HepG2 (cell line): ENCODE results near the gene ZNF697. TPM values are rescaled to one million over a fixed set of nuclear protein-coding genes. Genes with fewer than 3 reads are reported as not detected.
A peak's percentile ranks its signal among the peaks of the same experiment; 100 is the strongest.

Experiments used
- ATAC-seq: fragments of 200-7000 bp; cut with Tn5 transposase; 3 replicates; pipeline ENCODE4 v1.9.1; 2020; ENCODE audit warnings: mild to moderate bottlenecking, moderate library complexity
- Bru-seq: library from RNA; stranded (reverse); fragments of 400-500 nt; gene quantifications from one replicate; lab custom pipeline; 2021; lab: Mats Ljungman, UMichigan
- BruChase-seq, 2 experiments: library from RNA; stranded (reverse); fragments of 400-500 nt; gene quantifications; one replicate each; lab custom pipeline; 2021; lab: Mats Ljungman, UMichigan
- BruUV-seq: library from RNA; stranded (reverse); fragments of 400-500 nt; replicated peaks from 2 replicates; lab custom pipeline; 2021; lab: Mats Ljungman, UMichigan
- CTCF ChIA-PET: fragments of 300-600 bp; formaldehyde crosslinking; extraction: SDS; loops from one replicate; lab custom pipeline; 2021; ENCODE audit warnings: low total read pairs, inconsistent platforms, low intra/inter-chr PET ratio; lab: Yijun Ruan, JAX
- POLR2A ChIA-PET: fragments of 350-600 bp; sonication (Branson Sonifier 250); formaldehyde crosslinking; loops from one replicate; lab custom pipeline; 2020; ENCODE audit warnings: antibody characterized with exemption, inconsistent platforms; lab: Yijun Ruan, JAX
- DNase-seq: peaks from one replicate; pipeline ENCODE4 v3.0.0-alpha.2; 2015; ENCODE audit warnings: low spot score
- FAIRE-seq: peaks from 3 replicates; lab custom pipeline; 2011; peaks lifted over from hg19 to GRCh38; lab: Jason Lieb, UNC
- H2AFZ ChIP-seq: one replicate; pipeline ENCODE4 v1.6.1; 2011; ENCODE audit warnings: low read length, inconsistent platforms
- H3K27ac ChIP-seq: fragments of 300-600 bp; 3 replicates; pipeline ENCODE4 v1.8.0; 2011; ENCODE audit warnings: mixed run types, mild to moderate bottlenecking, mixed read lengths, low read length, inconsistent platforms; ENCODE audit not compliant: insufficient read depth; ENCODE audit errors: extremely low read length
- H3K27me3 ChIP-seq, 2 experiments: fragments of 200-600 bp in 1 of 2; 2 replicates in 1 of 2; 3 replicates in 1 of 2; pipeline versions ENCODE4 v1.6.0 to v1.8.0; 2011; ENCODE audit warnings: low read length in 2 of 2, mild to moderate bottlenecking in 2 of 2, moderate library complexity in 2 of 2, inconsistent platforms in 1 of 2; ENCODE audit not compliant: insufficient read depth in 2 of 2, control insufficient read depth in 1 of 2
- H3K36me3 ChIP-seq, 2 experiments: fragments of 200-600 bp in 1 of 2; replicated peaks in 1 of 2; 2 replicates in 1 of 2; 3 replicates in 1 of 2; pipeline versions ENCODE4 v1.5.1 to v1.8.0; 2011; ENCODE audit warnings: low read length in 2 of 2, inconsistent platforms in 1 of 2; ENCODE audit not compliant: insufficient read depth in 2 of 2, control insufficient read depth in 1 of 2
- H3K4me1 ChIP-seq: 2 replicates; pipeline ENCODE4 v1.5.1; 2012; ENCODE audit warnings: low read length, inconsistent platforms; ENCODE audit not compliant: insufficient read depth
- H3K4me2 ChIP-seq: 2 replicates; pipeline ENCODE4 v1.6.0; 2011; ENCODE audit warnings: low read depth, low read length, inconsistent platforms
- H3K4me3 ChIP-seq, 3 experiments: fragments of 200-600 bp in 1 of 3; sonication (generic), shearing (Covaris generic) in 1 of 3; replicated peaks in 1 of 3; 2 replicates each; pipeline ENCODE4 v1.5.1; 2011 to 2016; ENCODE audit warnings: low read length in 3 of 3, inconsistent platforms in 2 of 3, low read depth in 2 of 3, mild to moderate bottlenecking in 2 of 3, control low read depth in 1 of 3, mixed read lengths in 1 of 3; ENCODE audit not compliant: insufficient read depth in 1 of 3
- H3K79me2 ChIP-seq: one replicate; pipeline ENCODE4 v1.6.1; 2011; ENCODE audit warnings: low read length, inconsistent platforms; ENCODE audit not compliant: insufficient read depth
- H3K9ac ChIP-seq: 2 replicates; pipeline ENCODE4 v1.6.0; 2011; ENCODE audit warnings: mild to moderate bottlenecking, low read depth, low read length, inconsistent platforms; ENCODE audit not compliant: insufficient read depth
- H3K9me3 ChIP-seq: 2 replicates; pipeline ENCODE4 v1.5.1; 2012; ENCODE audit warnings: mild to moderate bottlenecking, low read length
- H4K20me1 ChIP-seq: 2 replicates; pipeline ENCODE4 v1.6.0; 2011; ENCODE audit warnings: inconsistent platforms, mild to moderate bottlenecking, low read length, moderate library complexity; ENCODE audit not compliant: insufficient read depth
- FOXA3 ChIP-seq: IDR thresholded peaks from 2 replicates; pipeline ENCODE4 v1.6.1; 2016; ENCODE audit warnings: missing genetic modification reagents, missing compliant biosample characterization
- GLMP ChIP-seq: sonication (generic); formaldehyde crosslinking; IDR thresholded peaks from 2 replicates; pipeline ENCODE4 v1.9.0; 2021; ENCODE audit warnings: missing genetic modification reagents, mild to moderate bottlenecking, borderline replicate concordance
- KAT8 ChIP-seq: IDR thresholded peaks from 2 replicates; pipeline ENCODE4 v1.6.1; 2016; ENCODE audit warnings: missing genetic modification reagents, missing compliant biosample characterization
- KLF11 ChIP-seq: IDR thresholded peaks from 2 replicates; pipeline ENCODE4 v1.6.1; 2016; ENCODE audit warnings: missing compliant biosample characterization
- MAX ChIP-seq: IDR thresholded peaks from 2 replicates; pipeline ENCODE4 v1.6.1; 2012; ENCODE audit warnings: inconsistent platforms
- MEIS1 ChIP-seq: sonication (generic); formaldehyde crosslinking; IDR thresholded peaks from 2 replicates; pipeline ENCODE4 v1.9.0; 2021; ENCODE audit warnings: mild to moderate bottlenecking, missing genetic modification reagents, moderate library complexity, borderline replicate concordance
- NFKB2 ChIP-seq: sonication (generic); formaldehyde crosslinking; IDR thresholded peaks from 2 replicates; pipeline ENCODE4 v1.4.0; 2020; ENCODE audit warnings: missing genetic modification reagents, borderline replicate concordance
- NR2F1 ChIP-seq, 2 experiments: fragments of 450-650 bp in 1 of 2; formaldehyde crosslinking in 1 of 2; IDR thresholded peaks; 2 replicates each; pipeline versions ENCODE4 v1.5.0 to v1.6.1; 2016 to 2020; ENCODE audit warnings: mild to moderate bottlenecking in 1 of 2, missing compliant biosample characterization in 1 of 2, missing genetic modification reagents in 1 of 2, moderate library complexity in 1 of 2
- PRMT3 ChIP-seq: sonication (generic); formaldehyde crosslinking; IDR thresholded peaks from 2 replicates; pipeline ENCODE4 v1.8.1; 2022; ENCODE audit warnings: low read depth, mild to moderate bottlenecking, moderate library complexity, missing genetic modification reagents, borderline replicate concordance
- SRF ChIP-seq: IDR thresholded peaks from 2 replicates; pipeline ENCODE4 v1.6.1; 2011; ENCODE audit warnings: mild to moderate bottlenecking, low read depth, low read length, moderate library complexity
- YEATS4 ChIP-seq: sonication (generic); formaldehyde crosslinking; IDR thresholded peaks from 2 replicates; pipeline ENCODE4 v1.4.0; 2020; ENCODE audit warnings: missing genetic modification reagents, borderline replicate concordance
- ZNF546 ChIP-seq: sonication (generic); formaldehyde crosslinking; conservative IDR thresholded peaks from 2 replicates; pipeline ENCODE4 v1.8.1; 2023; ENCODE audit warnings: mild to moderate bottlenecking, missing genetic modification reagents
- ZNF558 ChIP-seq: sonication (generic); formaldehyde crosslinking; IDR thresholded peaks from 2 replicates; pipeline ENCODE4 v1.9.0; 2022; ENCODE audit warnings: mild to moderate bottlenecking, missing genetic modification reagents, borderline replicate concordance
- ZNF572 ChIP-seq: sonication (generic); formaldehyde crosslinking; IDR thresholded peaks from 2 replicates; pipeline ENCODE4 v1.5.1; 2020; ENCODE audit warnings: mild to moderate bottlenecking, missing genetic modification reagents
- ZNF672 ChIP-seq: sonication (generic); formaldehyde crosslinking; IDR thresholded peaks from 2 replicates; pipeline ENCODE4 v1.8.1; 2022; ENCODE audit warnings: missing genetic modification reagents
- ZNF775 ChIP-seq: sonication (generic); formaldehyde crosslinking; IDR thresholded peaks from 2 replicates; pipeline ENCODE4 v1.4.0; 2020; ENCODE audit warnings: missing genetic modification reagents, mild to moderate bottlenecking, moderate library complexity, borderline replicate concordance
- WGBS: methylation state at CpG from one replicate; pipeline ENCODE4 v1.1.6; 2017; ENCODE audit warnings: low lambda C conversion rate; 5-methylcytosine and 5-hydroxymethylcytosine counted together
- in situ Hi-C: cut with HindIII; loops from 2 replicates; pipeline ENCODE4 v1.10.0; 2017; ENCODE audit warnings: low pct_unique_long_range_greater_than_20kb; ENCODE audit not compliant: extremely low pct_ligation_motif_present
- intact Hi-C: fragments of 100-400 bp; cut with micrococcal nuclease; formaldehyde crosslinking; loops from one replicate; pipeline ENCODE4 v1.10.0; 2022; ENCODE audit not compliant: unreplicated experiment
- long read RNA-seq, 2 experiments: library from RNA in 1 of 2; library from polyadenylated mRNA in 1 of 2; stranded (forward) in 1 of 2; unstranded in 1 of 2; transcript quantifications; one replicate each; pipeline ENCODE4 v2.0.0, GENCODE V29; 2019 to 2022
- polyA minus RNA-seq, 3 experiments: library from RNA; depleted of rRNA, polyadenylated mRNA; stranded (reverse); fragments of >200 nt; gene quantifications; 2 replicates each; pipeline ENCODE4 v1.2.3, GENCODE V29; 2011; ENCODE audit warnings: low replicate concordance in 1 of 3
- polyA plus RNA-seq, 8 experiments: library from polyadenylated mRNA; depleted of rRNA in 3 of 8; stranded (reverse) in 7 of 8; unstranded in 1 of 8; fragments of >200 nt; fragmentation: Illumina TruSeq in 4 of 8; extraction: Trizol in 4 of 8; gene quantifications; 2 replicates each; pipeline versions ENCODE4 v1.2.1 to v1.2.3, GENCODE V29; 2011 to 2016; ENCODE audit warnings: low read depth in 4 of 8, missing spikeins in 1 of 8, mixed read lengths in 1 of 8; ENCODE audit not compliant: insufficient read depth in 1 of 8
- total RNA-seq, 5 experiments: library from RNA; depleted of rRNA; stranded (reverse); fragments of >200 nt; fragmentation: Illumina TruSeq; extraction: Trizol; gene quantifications; 2 replicates each; pipeline ENCODE4 v1.2.3, GENCODE V29; 2016; ENCODE audit warnings: low read depth in 1 of 5

ZNF697 gene
- 7.1 and 7.3 TPM in 2 replicates for total RNA-seq (2016; rRNA removed; fragmentation: Illumina TruSeq; extraction: Trizol)
- 0.62 and 0.71 TPM in 2 replicates for total RNA-seq (2016; cell fraction: cytosol; rRNA removed; fragmentation: Illumina TruSeq; extraction: Trizol; ENCODE audit: low read depth)
- 6.7 and 7.7 TPM in 2 replicates for total RNA-seq (2016; cell fraction: insoluble cytoplasmic fraction; rRNA removed; fragmentation: Illumina TruSeq; extraction: Trizol)
- 2.9 and 3.1 TPM in 2 replicates for total RNA-seq (2016; cell fraction: membrane; rRNA removed; fragmentation: Illumina TruSeq; extraction: Trizol)
- 6.0 and 6.7 TPM in 2 replicates for total RNA-seq (2016; cell fraction: nucleus; rRNA removed; fragmentation: Illumina TruSeq; extraction: Trizol)
- polyA plus RNA-seq (2011; rRNA removed), result 2.3 and 2.5 TPM in 2 replicates
- polyA plus RNA-seq (2011; cell fraction: cytosol; rRNA removed), result 1.6 and 1.9 TPM in 2 replicates
- polyA plus RNA-seq (2011; cell fraction: nucleus; rRNA removed), result 4.2 and 4.6 TPM in 2 replicates
- polyA plus RNA-seq (2012), result 3.8 and 4.2 TPM in 2 replicates
- 0.28 and 0.36 TPM in 2 replicates for polyA plus RNA-seq (2016; cell fraction: cytosol; fragmentation: Illumina TruSeq; extraction: Trizol; ENCODE audit: low read depth)
- polyA plus RNA-seq (2016; cell fraction: insoluble cytoplasmic fraction; fragmentation: Illumina TruSeq; extraction: Trizol; ENCODE audit: low read depth), result 6.6 and 6.9 TPM in 2 replicates
- polyA plus RNA-seq (2016; cell fraction: membrane; fragmentation: Illumina TruSeq; extraction: Trizol; ENCODE audit: low read depth), result 1.2 and 1.4 TPM in 2 replicates
- polyA plus RNA-seq (2016; cell fraction: nucleus; fragmentation: Illumina TruSeq; extraction: Trizol; ENCODE audit: insufficient read depth, low read depth), result 8.0 and 9.2 TPM in 2 replicates
- 2.2 and 6.9 TPM in 2 replicates for polyA minus RNA-seq (2011; rRNA and poly(A)+ RNA removed; ENCODE audit: low replicate concordance)
- polyA minus RNA-seq (2011; cell fraction: cytosol; rRNA and poly(A)+ RNA removed), result 5.0 and 5.1 TPM in 2 replicates
- 13.9 and 14.8 TPM in 2 replicates for polyA minus RNA-seq (2011; cell fraction: nucleus; rRNA and poly(A)+ RNA removed)
- percentile 85 among the genes with signal in this experiment for Bru-seq, nascent RNA
- BruChase-seq, experiment 1, labeled RNA remaining after a 6-hour chase, result percentile 83 among the genes with signal in this experiment
- percentile 87 among the genes with signal in this experiment for BruChase-seq, experiment 2, labeled RNA remaining after a 2-hour chase
- long read RNA-seq, experiment 1, partial matches to known transcripts, result 0 of 1 reads
- long read RNA-seq, experiment 1, other reads (novel, unspliced or antisense), result 1 of 1 reads
- long read RNA-seq, experiment 2, partial matches to known transcripts, result 0 of 31 reads
- long read RNA-seq, experiment 2, other reads (novel, unspliced or antisense), result 31 of 31 reads

- peak within 1 kb of the TSS; percentile 89 for H3K4me2 ChIP-seq
- FAIRE-seq, result peak; percentile 69
- intact Hi-C loops, result loop anchor here (1.0 to 2.0 kb wide), 3 partner anchors 15 to 35 kb away; no protein-coding TSS in a partner anchor
- WGBS, result 2% methylated on average over 56 of the region's 81 CpGs
- peak within 1 kb of the TSS; percentile 76 for H3K27ac ChIP-seq
- H3K36me3 ChIP-seq, result no peaks in the 10 kb centered on the region
- in situ Hi-C loops, result no loop called here
- H4K20me1 ChIP-seq, result no peaks in the 10 kb centered on the region
- H3K4me3 ChIP-seq, result peak within 1 kb of the TSS; percentile 74 to 98 (median 97)
- peaks cover 43% of the 10 kb centered on the region for H3K4me1 ChIP-seq
- CTCF ChIA-PET, result interaction anchor here (1.3 kb wide), 1 partner anchor 34 kb away, joined by 9 read pairs; no protein-coding TSS in a partner anchor
- peaks cover 43% of the 10 kb centered on the region for H3K79me2 ChIP-seq
- peak within 1 kb of the TSS; percentile 79 for H3K9ac ChIP-seq
- peak; percentile 92 for DNase-seq
- H2AFZ ChIP-seq, result peak within 1 kb of the TSS; percentile 54
- POLR2A ChIA-PET, result interaction anchor here (0.8 to 2.7 kb wide), 13 partner anchors 9 to 119 kb away, joined by 3 to 25 read pairs (median 6); partner anchors contain the start of gene PHGDH
- H3K27me3 ChIP-seq, result peaks cover 0 to 24% of the 10 kb centered on the region in 2 experiments; a peak in 2 of 5 replicates
- no peaks in the 10 kb centered on the region for H3K9me3 ChIP-seq
- TSS peak; percentile 41 for BruUV-seq
- peak; percentile 94 for ATAC-seq
- TF ChIP-seq ZNF775, result no peak
- TF ChIP-seq MAX, result peak; percentile 49; the same call in 1 of the 2 replicates
- TF ChIP-seq MEIS1 (CRISPR knock-in tag), result peak; percentile 44; the same call in 1 of the 2 replicates
- 0 out of 2 replicates have a peak, but pooled peaks have one; percentile 69 for TF ChIP-seq PRMT3 (CRISPR knock-in tag)
- TF ChIP-seq ZNF546 (CRISPR knock-in tag), result peak; percentile 99
- no peak for TF ChIP-seq KLF11 (CRISPR knock-in tag)
- TF ChIP-seq SRF, result no peak
- TF ChIP-seq ZNF572 (CRISPR knock-in tag), result no peak
- TF ChIP-seq NR2F1 (CRISPR knock-in tag; IDR thresholded peaks at IDR 0.05), result no peak
- TF ChIP-seq YEATS4 (CRISPR knock-in tag), result peak; percentile 75
- TF ChIP-seq GLMP (CRISPR knock-in tag), result no peak
- no peak for TF ChIP-seq NFKB2 (CRISPR knock-in tag)
- TF ChIP-seq ZNF672 (CRISPR knock-in tag), result no peak
- TF ChIP-seq ZNF558, result no peak; the same call in 1 of the 2 replicates
- no peak for TF ChIP-seq FOXA3
- peak; percentile 81 for TF ChIP-seq KAT8 (CRISPR knock-in tag)
Observed at GRCh38 chr1:119647734-119648619, at the start of gene ZNF697. Gene ZNF697, minus strand, starts transcription at chr1:119648266. Its CDS starts 22,166 bp downstream, at chr1:119626100.
